ENCODE data around the gene PRRG4.

DNA sequence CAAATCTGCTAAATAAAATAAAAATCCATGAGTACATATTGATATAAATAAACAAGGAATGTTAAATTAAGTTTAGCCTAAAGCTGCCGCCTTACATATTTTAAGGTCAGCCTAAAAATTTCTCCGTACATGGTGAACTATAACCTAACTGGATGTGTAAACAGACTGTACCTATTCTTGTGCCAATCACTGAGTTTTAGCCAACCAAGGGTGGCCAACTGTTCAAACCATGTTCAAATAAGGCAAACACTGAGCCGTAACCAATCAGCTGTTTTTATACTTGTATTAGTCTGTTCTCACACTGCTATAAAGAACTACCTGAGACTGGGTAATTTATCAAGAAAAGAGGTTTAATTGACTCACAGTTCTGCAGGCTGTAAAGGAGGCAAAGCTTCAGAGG is 54.3 kb downstream of the PRRG4 start:
- TF ChIP-seq, protein P1, sequence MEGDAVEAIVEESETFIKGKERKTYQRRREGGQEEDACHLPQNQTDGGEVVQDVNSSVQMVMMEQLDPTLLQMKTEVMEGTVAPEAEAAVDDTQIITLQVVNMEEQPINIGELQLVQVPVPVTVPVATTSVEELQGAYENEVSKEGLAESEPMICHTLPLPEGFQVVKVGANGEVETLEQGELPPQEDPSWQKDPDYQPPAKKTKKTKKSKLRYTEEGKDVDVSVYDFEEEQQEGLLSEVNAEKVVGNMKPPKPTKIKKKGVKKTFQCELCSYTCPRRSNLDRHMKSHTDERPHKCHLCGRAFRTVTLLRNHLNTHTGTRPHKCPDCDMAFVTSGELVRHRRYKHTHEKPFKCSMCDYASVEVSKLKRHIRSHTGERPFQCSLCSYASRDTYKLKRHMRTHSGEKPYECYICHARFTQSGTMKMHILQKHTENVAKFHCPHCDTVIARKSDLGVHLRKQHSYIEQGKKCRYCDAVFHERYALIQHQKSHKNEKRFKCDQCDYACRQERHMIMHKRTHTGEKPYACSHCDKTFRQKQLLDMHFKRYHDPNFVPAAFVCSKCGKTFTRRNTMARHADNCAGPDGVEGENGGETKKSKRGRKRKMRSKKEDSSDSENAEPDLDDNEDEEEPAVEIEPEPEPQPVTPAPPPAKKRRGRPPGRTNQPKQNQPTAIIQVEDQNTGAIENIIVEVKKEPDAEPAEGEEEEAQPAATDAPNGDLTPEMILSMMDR (conservative IDR thresholded peaks at IDR 0.05; ENCODE audit: low read depth in 2 of 2), result no peak
- TF ChIP-seq, protein P2, sequence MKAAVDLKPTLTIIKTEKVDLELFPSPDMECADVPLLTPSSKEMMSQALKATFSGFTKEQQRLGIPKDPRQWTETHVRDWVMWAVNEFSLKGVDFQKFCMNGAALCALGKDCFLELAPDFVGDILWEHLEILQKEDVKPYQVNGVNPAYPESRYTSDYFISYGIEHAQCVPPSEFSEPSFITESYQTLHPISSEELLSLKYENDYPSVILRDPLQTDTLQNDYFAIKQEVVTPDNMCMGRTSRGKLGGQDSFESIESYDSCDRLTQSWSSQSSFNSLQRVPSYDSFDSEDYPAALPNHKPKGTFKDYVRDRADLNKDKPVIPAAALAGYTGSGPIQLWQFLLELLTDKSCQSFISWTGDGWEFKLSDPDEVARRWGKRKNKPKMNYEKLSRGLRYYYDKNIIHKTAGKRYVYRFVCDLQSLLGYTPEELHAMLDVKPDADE (IDR thresholded peaks at IDR 0.05), result no peak
- no peak for TF ChIP-seq EZH2 (IDR thresholded peaks at IDR 0.05; ENCODE audit: low read depth, unreplicated experiment)
- no peak for TF ChIP-seq EZH2phosphoT487 (IDR thresholded peaks at IDR 0.05; ENCODE audit: unreplicated experiment)
- no peak for TF ChIP-seq POLR2AphosphoS5 (IDR thresholded peaks at IDR 0.05; ENCODE audit: low read depth)
- TF ChIP-seq, protein P3, sequence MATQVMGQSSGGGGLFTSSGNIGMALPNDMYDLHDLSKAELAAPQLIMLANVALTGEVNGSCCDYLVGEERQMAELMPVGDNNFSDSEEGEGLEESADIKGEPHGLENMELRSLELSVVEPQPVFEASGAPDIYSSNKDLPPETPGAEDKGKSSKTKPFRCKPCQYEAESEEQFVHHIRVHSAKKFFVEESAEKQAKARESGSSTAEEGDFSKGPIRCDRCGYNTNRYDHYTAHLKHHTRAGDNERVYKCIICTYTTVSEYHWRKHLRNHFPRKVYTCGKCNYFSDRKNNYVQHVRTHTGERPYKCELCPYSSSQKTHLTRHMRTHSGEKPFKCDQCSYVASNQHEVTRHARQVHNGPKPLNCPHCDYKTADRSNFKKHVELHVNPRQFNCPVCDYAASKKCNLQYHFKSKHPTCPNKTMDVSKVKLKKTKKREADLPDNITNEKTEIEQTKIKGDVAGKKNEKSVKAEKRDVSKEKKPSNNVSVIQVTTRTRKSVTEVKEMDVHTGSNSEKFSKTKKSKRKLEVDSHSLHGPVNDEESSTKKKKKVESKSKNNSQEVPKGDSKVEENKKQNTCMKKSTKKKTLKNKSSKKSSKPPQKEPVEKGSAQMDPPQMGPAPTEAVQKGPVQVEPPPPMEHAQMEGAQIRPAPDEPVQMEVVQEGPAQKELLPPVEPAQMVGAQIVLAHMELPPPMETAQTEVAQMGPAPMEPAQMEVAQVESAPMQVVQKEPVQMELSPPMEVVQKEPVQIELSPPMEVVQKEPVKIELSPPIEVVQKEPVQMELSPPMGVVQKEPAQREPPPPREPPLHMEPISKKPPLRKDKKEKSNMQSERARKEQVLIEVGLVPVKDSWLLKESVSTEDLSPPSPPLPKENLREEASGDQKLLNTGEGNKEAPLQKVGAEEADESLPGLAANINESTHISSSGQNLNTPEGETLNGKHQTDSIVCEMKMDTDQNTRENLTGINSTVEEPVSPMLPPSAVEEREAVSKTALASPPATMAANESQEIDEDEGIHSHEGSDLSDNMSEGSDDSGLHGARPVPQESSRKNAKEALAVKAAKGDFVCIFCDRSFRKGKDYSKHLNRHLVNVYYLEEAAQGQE (IDR thresholded peaks at IDR 0.05; ENCODE audit: unreplicated experiment), result no peak
- TF ChIP-seq, protein P4, sequence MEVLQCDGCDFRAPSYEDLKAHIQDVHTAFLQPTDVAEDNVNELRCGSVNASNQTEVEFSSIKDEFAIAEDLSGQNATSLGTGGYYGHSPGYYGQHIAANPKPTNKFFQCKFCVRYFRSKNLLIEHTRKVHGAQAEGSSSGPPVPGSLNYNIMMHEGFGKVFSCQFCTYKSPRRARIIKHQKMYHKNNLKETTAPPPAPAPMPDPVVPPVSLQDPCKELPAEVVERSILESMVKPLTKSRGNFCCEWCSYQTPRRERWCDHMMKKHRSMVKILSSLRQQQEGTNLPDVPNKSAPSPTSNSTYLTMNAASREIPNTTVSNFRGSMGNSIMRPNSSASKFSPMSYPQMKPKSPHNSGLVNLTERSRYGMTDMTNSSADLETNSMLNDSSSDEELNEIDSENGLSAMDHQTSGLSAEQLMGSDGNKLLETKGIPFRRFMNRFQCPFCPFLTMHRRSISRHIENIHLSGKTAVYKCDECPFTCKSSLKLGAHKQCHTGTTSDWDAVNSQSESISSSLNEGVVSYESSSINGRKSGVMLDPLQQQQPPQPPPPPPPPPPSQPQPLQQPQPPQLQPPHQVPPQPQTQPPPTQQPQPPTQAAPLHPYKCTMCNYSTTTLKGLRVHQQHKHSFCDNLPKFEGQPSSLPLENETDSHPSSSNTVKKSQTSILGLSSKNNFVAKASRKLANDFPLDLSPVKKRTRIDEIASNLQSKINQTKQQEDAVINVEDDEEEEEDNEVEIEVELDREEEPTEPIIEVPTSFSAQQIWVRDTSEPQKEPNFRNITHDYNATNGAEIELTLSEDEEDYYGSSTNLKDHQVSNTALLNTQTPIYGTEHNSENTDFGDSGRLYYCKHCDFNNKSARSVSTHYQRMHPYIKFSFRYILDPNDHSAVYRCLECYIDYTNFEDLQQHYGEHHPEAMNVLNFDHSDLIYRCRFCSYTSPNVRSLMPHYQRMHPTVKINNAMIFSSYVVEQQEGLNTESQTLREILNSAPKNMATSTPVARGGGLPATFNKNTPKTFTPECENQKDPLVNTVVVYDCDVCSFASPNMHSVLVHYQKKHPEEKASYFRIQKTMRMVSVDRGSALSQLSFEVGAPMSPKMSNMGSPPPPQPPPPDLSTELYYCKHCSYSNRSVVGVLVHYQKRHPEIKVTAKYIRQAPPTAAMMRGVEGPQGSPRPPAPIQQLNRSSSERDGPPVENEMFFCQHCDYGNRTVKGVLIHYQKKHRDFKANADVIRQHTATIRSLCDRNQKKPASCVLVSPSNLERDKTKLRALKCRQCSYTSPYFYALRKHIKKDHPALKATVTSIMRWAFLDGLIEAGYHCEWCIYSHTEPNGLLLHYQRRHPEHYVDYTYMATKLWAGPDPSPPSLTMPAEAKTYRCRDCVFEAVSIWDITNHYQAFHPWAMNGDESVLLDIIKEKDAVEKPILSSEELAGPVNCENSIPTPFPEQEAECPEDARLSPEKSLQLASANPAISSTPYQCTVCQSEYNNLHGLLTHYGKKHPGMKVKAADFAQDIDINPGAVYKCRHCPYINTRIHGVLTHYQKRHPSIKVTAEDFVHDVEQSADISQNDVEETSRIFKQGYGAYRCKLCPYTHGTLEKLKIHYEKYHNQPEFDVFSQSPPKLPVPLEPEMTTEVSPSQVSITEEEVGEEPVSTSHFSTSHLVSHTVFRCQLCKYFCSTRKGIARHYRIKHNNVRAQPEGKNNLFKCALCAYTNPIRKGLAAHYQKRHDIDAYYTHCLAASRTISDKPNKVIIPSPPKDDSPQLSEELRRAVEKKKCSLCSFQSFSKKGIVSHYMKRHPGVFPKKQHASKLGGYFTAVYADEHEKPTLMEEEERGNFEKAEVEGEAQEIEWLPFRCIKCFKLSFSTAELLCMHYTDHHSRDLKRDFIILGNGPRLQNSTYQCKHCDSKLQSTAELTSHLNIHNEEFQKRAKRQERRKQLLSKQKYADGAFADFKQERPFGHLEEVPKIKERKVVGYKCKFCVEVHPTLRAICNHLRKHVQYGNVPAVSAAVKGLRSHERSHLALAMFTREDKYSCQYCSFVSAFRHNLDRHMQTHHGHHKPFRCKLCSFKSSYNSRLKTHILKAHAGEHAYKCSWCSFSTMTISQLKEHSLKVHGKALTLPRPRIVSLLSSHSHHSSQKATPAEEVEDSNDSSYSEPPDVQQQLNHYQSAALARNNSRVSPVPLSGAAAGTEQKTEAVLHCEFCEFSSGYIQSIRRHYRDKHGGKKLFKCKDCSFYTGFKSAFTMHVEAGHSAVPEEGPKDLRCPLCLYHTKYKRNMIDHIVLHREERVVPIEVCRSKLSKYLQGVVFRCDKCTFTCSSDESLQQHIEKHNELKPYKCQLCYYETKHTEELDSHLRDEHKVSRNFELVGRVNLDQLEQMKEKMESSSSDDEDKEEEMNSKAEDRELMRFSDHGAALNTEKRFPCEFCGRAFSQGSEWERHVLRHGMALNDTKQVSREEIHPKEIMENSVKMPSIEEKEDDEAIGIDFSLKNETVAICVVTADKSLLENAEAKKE (CRISPR knock-in tag; IDR thresholded peaks at IDR 0.05), result no peak
- TF ChIP-seq CREB1 (CRISPR knock-in tag; IDR thresholded peaks at IDR 0.05; ENCODE audit: low read depth), result no peak
